GM18505 (cell line): Measurements from ENCODE around the gene LRRK2.

ENCODE experiments used
- ATAC-seq: cut with Tn5 transposase; IDR thresholded peaks from one replicate; pipeline ENCODE4 v1.9.1; 2021; ENCODE audit not compliant: unreplicated experiment
- POLR2A ChIP-seq: IDR thresholded peaks from 4 replicates; pipeline ENCODE4 v1.6.1; 2011; ENCODE audit warnings: borderline replicate concordance; ENCODE audit not compliant: insufficient read depth, insufficient read length; ENCODE audit errors: extremely low read depth

Gene LRRK2

GRCh38 chr12:40325349-40325960 is 100.7 kb downstream of the LRRK2 start:
- TF ChIP-seq POLR2A: no peak
- peak; percentile 81 for ATAC-seq

DNA sequence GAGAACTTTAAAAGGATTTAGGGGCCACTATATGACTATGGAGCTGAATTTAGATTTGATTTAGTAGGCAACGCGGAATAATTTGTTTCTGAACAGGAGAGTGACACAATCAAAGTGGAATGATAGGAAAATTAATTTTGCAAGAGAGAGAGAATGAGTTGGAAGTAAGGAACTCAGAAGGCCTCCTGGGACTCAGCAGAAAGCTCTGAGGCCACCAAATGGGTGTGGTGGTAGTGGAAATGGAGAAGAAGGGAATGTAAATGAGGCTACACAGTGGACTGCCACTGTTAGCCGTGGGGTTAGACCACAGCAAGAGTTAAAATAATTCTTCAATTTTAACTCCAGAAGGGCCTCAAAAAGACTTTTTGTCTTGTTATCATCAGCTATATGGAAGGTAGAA is 102.7 kb downstream of the LRRK2 start:
- no peak for ATAC-seq
- TF ChIP-seq POLR2A: no peak

GRCh38 chr12:40330180-40330579 is 105.4 kb downstream of the LRRK2 start:
- no peak for ATAC-seq
- no peak for TF ChIP-seq POLR2A

DNA sequence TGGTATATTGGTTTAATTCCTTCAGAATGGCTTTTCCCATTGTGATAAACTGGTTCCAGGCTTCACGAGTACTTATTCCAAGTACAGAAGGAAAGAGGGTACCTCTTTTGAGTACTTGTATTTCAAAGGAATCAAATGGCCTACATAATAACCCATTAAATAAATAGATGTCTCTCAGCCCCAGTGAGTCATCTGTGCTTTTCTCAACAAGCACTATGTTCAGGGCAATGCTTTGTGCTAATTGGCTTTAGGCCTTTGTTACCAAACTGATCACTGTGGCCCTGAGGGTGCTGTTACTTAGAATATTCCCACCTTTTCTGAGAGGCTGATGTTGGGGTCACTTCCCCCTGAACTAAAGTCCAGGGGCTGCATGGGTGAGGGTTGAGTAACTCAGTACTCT is 107.1 kb downstream of the LRRK2 start:
- TF ChIP-seq POLR2A: no peak
- no peak for ATAC-seq

DNA sequence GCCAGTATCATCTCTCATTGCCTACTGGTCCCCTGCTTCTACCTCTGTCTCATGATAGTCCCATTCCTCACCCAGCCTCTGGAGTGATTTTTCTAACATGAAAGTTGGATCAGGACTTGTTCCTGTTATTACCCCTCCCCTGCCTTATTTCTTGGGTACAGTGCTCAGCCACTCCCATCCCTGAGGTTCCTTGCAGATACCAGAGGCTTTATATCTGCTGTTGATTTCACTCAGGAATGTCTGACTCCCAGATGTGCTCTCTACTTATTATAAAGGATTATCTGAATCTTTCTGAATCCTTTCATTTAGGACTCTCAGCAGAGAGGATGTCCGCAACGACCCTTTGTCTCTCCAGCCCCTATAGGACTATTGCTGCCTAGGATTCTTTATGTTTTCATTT is 111.2 kb downstream of the LRRK2 start:
- no peak for ATAC-seq
- no peak for TF ChIP-seq POLR2A

DNA sequence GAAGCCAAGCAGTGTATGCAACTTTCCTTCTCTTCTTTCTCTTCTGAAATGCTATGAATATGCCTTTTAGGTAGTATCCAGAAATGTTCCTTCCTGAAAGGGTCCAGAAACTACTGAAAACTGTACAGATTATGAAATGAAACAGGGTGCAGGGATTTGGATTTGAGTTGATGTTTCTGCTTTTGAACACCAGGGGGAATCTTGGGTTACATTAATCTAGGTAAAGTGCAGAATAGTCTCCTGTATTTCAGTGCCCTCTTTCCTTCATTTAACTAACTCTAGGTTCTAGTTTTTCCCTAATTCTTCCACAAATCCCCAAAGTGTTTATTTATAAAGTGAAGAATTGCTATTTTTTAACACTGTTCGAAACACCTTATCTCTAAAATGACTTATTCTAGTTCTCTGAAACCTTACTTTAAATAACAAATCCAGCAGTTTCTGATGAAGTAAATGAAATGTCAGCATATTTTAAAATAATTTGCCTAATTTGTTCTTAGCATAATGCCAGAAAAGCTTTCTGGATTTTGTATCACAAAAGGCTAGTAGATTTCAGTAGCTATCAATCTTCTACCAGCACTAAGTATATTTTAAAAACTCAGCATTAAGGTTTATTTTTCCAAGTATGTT is 111.9 kb downstream of the LRRK2 start:
- ATAC-seq: no peak
- no peak for TF ChIP-seq POLR2A

DNA sequence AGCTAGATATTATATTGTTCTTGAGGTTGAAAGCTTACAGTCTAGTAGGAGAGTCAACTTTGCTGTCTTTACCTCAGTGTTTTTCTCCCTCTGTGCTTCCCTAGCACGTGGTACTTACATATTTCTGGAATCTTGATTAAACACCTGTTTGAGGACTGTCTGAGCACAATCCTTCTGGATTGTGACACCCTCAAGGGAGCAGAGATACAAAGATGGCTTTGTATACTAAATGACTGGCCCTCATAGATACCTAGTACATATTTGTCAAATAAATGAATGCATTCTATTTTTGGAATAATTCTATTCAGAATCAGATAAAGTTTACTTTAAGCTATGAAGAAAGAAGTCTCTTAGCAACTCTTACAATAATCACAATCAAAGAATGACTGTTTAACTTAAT is 113.3 kb downstream of the LRRK2 start:
- no peak for ATAC-seq

GRCh38 chr12:40338621-40339020 is 113.8 kb downstream of the LRRK2 start:
- no peak for ATAC-seq
- TF ChIP-seq POLR2A: no peak

More for the DNA sequence above, 113.3 kb downstream of the LRRK2 start:
- no peak for TF ChIP-seq POLR2A

DNA sequence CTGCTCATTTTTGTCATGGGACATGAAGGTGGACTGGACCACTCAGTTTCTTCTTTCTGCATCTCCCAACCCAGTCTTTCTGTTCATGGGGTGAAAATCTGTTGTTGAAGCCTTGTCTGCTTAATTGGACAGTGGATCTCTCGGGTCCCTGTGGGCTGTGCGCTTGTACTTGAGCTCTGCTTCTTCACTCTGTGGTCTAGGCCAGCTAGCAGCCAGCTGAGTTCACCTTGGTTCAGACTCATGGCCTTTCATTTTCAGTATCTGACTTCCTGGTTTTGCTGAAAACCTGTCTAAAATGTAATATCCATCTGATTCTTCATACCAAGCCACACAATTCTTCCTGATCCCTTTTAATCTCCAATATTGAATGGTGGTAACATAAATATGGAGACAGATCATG is 117.2 kb downstream of the LRRK2 start:
- TF ChIP-seq POLR2A: no peak
- peak; percentile 92 for ATAC-seq

DNA sequence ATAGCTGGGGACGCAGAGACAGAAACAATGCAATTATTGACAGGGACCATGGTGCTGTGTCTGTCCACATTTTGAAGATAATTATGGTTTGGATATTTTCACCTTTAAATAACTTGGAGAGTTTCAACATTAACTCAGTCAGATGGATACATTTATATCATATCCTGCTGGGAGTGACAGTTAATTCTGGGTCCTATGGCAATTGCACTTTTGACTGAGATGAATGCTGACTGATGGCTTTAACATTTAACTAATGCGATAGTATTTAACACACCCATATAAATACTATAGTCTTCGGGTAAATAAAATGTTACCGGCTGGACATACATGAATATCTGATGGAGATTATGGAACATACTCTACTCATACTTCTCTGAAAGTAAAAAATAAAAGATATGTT is 118.3 kb downstream of the LRRK2 start:
- no peak for TF ChIP-seq POLR2A
- no peak for ATAC-seq

DNA sequence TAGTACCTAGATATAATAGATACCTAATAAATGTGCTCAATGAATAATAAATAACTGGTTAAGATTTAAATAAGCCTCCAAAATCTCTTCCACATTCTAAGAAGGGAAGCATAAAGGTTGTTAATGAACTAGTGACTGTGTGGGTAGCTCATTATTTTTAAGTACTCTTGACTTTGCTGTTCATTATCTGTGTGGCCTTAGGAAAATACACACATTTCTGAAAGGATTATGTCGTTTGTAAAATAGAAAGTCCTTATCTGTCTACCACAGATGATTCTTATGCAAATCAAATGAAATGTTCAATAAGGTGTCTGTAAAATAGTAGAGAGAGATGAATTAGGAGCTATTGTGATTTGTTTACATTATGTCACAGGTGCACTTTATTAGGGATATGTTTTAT is 119.5 kb downstream of the LRRK2 start:
- ATAC-seq: no peak

GRCh38 chr12:40351976-40352375 is 127.2 kb downstream of the LRRK2 start:
- no peak for TF ChIP-seq POLR2A
- no peak for ATAC-seq

More for the DNA sequence above, 119.5 kb downstream of the LRRK2 start:
- TF ChIP-seq POLR2A: no peak

DNA sequence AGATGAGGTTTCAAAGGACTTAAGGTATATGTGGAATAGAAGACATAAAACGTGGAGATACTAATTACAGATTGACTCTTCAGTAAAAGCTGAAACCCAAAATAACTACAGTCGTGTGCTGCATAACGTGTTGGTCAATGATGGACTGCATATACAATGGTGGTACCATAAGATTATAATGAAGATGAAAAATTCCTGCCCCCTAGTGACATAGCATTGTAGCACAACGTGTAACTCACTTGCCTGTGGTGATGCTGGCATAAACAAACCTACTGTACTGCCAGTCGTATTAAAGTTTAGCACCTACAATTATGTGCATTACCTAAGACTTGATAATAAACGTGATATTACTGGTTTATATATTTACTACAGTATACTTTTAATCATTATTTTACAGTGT is 150.3 kb downstream of the LRRK2 start:
- no peak for ATAC-seq
- TF ChIP-seq POLR2A: no peak

DNA sequence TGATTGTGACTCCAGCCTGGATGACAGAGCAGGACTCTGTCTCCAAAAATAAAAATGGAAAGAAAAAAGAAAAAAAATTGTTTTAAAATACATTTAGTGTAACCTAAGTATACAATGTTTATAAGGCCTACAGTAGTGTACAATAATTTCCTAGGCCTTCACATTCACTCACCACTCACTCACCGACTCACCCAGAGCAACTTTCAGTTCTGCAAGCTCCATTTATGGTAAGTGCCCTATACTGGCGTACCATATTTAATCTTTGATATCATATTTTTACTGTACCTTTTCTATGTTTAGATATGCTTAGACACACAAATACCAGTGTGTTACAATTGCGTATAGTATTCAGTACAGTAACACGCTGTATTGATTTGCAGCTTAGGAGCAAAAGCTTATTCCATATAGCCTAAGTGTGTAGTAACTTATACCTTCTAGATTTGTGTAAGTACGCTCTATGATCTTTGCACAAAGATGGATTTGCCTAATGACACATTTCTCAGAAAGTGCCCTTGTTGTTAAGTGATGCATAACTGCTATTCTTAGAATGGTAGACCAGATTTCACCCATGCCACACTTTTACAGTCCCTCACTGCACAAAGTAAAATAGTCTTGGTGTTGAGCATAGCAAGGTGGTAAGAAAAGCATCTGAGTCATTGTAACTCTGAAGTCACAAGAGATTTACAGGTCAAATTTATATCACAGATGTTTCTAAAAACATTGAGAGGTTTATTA is 151.9 kb downstream of the LRRK2 start:
- ATAC-seq: peak; percentile 50
- TF ChIP-seq POLR2A: no peak
